Measurements from ENCODE around the gene CYP11A1. TPM values are rescaled to one million over a fixed set of nuclear protein-coding genes. Genes with fewer than 3 reads are reported as not detected.

Gene CYP11A1
- total RNA-seq: not detected

DNA sequence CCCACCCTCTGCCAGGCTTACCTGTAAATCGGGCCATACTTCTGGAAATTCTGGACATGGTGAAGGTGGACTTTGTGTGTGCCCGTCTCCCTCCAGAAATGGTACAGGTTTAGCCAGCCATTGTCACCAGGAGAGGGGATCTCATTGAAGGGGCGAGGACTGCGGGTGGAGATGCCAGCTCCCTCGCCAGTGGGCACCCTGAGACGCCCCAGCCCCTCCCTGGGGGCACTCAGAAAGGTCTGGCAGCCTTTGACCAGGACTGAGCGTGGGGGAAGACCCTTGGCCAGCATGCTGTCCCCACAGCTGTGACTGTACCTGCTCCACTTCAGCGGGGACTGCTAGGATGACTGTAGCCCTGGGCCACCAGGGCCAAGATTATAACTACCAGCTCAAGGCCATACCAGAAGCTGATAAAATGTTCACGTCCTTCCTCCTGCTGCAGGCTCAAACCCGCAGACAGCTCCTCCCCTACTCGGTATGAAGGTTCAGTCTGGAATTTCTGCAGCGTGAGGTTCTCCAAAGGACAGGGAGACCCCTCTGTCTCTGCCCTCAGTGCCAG lies at the start of gene CYP11A1:
TSS of gene CYP11A1 (minus strand) at position 351 of the 559 bp plus-strand sequence. CDS start at position 290, 61 bp downstream.
- Histone ChIP-seq H3K4me1 (ENCODE audit: control insufficient read depth in 1 of 2, low read depth in 2 of 2) (peaks cover 0 to 10% of the 10 kb centered on the region in 2 donors), H3K36me3 (no peaks in the 10 kb centered on the region), H3K9me3 (no peaks in the 10 kb centered on the region), H3K27me3 (replicated peaks; ENCODE audit: insufficient read depth) (peaks cover 5% of the 10 kb centered on the region), H3K4me3 (no peak within 1 kb of the TSS), H3K27ac (no peak within 1 kb of the TSS)
- TF ChIP-seq, protein P1, sequence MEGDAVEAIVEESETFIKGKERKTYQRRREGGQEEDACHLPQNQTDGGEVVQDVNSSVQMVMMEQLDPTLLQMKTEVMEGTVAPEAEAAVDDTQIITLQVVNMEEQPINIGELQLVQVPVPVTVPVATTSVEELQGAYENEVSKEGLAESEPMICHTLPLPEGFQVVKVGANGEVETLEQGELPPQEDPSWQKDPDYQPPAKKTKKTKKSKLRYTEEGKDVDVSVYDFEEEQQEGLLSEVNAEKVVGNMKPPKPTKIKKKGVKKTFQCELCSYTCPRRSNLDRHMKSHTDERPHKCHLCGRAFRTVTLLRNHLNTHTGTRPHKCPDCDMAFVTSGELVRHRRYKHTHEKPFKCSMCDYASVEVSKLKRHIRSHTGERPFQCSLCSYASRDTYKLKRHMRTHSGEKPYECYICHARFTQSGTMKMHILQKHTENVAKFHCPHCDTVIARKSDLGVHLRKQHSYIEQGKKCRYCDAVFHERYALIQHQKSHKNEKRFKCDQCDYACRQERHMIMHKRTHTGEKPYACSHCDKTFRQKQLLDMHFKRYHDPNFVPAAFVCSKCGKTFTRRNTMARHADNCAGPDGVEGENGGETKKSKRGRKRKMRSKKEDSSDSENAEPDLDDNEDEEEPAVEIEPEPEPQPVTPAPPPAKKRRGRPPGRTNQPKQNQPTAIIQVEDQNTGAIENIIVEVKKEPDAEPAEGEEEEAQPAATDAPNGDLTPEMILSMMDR (IDR thresholded peaks at IDR 0.05): no peak
- DNase-seq (ENCODE audit: low spot score): no peak
- no peak for ATAC-seq (ENCODE audit: insufficient number of reproducible peaks, low FRiP score, low read depth)

DNA sequence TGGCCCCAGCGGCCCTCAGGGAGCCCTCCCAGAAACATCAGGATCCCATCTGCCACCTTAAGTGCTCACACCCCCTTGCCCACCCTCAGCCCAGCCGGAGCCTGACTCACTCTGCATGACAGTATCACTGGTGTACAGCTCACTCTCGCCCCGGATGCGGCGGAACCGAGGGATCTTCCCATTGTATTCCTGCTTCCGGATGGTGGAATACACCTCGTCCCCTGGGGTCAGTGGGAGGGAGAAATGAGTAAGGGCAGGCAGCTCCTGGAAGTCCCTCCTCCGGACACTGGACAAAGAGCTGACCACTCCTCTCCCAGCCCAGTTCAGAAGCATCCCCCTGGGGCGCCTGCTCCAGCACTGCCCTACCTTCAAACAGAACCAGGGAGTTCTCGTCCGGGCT lies 49.8 kb upstream of the CYP11A1 start:
- Histone ChIP-seq H3K36me3 (no peaks in the 10 kb centered on the region), H3K27me3 (replicated peaks; ENCODE audit: insufficient read depth) (no peaks in the 10 kb centered on the region), H3K27ac (no peak overlapping the region), H3K9me3 (no peaks in the 10 kb centered on the region), H3K4me1 (ENCODE audit: control insufficient read depth in 1 of 2, low read depth in 2 of 2) (no peaks in the 10 kb centered on the region), H3K4me3 (no peak overlapping the region)
- TF ChIP-seq, protein P1 (IDR thresholded peaks at IDR 0.05): no peak
- DNase-seq (ENCODE audit: low spot score) (no peak), ATAC-seq (ENCODE audit: insufficient number of reproducible peaks, low FRiP score, low read depth) (no peak)

DNA sequence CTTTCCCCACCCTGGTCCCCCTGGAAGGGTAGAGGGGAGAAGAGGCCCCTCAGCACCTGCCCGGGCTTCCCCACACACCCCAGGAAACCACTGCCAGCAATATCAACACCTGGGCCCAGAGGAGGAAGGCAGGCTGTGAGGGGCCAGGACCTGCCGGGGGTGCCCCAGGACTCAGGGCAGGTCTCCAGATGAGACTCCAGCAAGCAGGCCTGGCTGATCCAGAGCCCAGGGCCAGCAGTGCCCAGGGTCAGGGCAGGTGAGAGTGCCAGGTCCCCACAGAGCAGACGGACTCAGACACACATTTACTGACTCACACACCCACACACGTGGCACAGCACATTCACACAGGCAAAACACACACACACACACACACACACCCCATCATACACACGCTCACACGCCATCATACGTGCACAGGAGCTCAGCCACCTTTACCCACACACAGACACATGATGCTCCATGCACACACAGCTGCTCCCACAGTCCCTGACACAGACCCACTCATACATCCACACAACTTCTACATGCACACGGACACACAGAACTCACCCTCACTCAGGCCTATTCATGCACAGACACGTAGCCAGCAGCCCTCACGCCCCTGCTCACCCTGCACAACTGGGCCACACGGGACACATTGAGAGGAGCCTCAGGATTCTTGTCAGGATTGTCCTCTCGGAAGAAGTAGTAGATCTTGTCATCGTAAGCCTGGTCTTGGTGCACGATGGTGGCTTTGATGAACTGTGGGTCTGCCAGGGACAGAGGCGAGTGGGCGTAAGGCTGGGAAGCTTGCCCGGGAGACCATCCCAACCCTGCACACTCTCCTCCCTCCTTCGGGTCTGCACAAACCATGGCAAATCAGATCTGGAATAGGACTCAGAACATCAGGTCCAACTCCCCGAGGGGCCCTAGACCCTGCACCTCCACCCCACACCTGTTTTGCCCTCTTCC lies 48.8 kb upstream of the CYP11A1 start:
- Histone ChIP-seq H3K27me3 (replicated peaks; ENCODE audit: insufficient read depth) (no peaks in the 10 kb centered on the region), H3K4me3 (no peak overlapping the region), H3K4me1 (ENCODE audit: control insufficient read depth in 1 of 2, low read depth in 2 of 2) (no peaks in the 10 kb centered on the region), H3K27ac (no peak overlapping the region), H3K9me3 (no peaks in the 10 kb centered on the region), H3K36me3 (no peaks in the 10 kb centered on the region)
- TF ChIP-seq, protein P1 (IDR thresholded peaks at IDR 0.05): no peak
- ATAC-seq (ENCODE audit: insufficient number of reproducible peaks, low FRiP score, low read depth): no peak
- DNase-seq (ENCODE audit: low spot score): no peak

DNA sequence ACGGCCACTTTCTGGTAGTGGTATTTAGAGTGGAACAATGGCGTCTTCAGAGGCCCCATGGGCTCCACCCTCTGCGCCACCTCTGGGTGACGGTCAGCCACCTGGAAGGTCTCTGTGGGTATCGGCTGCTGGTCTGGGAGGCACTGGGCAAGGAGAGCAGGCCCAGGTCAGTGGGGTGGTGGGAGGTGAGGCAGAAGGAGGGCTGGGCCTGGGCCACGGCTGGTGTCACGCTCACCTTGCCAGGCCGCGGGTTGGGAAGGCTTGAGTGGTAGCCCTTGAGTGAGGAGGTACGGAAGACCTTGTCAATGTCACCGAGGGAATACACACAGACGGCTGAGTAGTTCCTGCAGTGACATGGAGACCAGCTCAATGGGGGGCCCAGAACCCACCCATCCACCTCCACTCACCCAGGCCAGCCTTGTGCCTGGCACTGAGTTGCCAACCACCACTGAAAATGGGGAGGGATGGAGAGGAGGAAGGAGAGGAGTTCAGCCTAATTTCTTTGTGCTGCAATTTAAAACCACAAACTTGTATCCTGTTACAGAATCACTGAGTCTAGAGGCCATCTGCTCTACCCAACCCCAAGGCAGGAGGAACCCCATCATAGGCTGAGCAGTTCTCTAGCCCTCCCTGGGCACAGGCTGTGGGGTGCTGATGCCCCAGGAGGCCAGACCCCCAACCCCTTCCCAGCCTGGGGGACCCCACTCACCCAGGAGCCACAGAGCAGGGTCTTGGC lies 47.3 kb upstream of the CYP11A1 start:
- TF ChIP-seq, protein P1 (IDR thresholded peaks at IDR 0.05): no peak

DNA sequence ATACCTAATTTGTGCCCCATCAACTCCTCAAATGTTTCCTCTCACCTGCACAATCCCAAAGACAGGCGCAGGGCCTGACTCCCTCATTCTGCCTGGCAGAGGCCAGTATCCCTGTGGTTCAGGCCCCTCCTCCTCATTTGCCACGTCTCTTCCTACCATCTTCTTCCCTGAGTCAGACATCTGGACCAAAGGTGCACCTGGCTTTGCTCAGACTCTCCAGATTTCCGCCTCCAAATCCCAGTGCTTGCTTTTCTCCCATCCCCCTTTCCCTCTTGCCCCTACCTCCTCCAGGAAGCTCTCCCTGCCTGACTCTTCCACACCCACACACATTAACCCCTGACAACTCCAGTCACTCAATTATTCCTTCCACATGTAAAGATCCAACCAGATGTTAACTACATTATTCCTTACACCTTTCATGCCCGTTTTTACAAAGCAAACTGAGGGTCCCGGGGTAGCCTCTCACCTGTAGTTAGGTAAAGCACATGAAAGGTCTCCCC lies 46.7 kb upstream of the CYP11A1 start:
- ATAC-seq (ENCODE audit: insufficient number of reproducible peaks, low FRiP score, low read depth) (no peak), DNase-seq (ENCODE audit: low spot score) (no peak)
- H3K27me3 ChIP-seq (replicated peaks; ENCODE audit: insufficient read depth): no peaks in the 10 kb centered on the region
- H3K4me1 ChIP-seq (ENCODE audit: control insufficient read depth in 1 of 2, low read depth in 2 of 2): no peaks in the 10 kb centered on the region
- no peak overlapping the region for H3K27ac ChIP-seq
- H3K36me3 ChIP-seq: no peaks in the 10 kb centered on the region
- no peak overlapping the region for H3K4me3 ChIP-seq
- H3K9me3 ChIP-seq: no peaks in the 10 kb centered on the region
- TF ChIP-seq, protein P1 (IDR thresholded peaks at IDR 0.05): no peak

More for the DNA sequence above, 47.3 kb upstream of the CYP11A1 start:
- Histone ChIP-seq H3K4me1 (ENCODE audit: control insufficient read depth in 1 of 2, low read depth in 2 of 2) (no peaks in the 10 kb centered on the region), H3K4me3 (no peak overlapping the region), H3K9me3 (no peaks in the 10 kb centered on the region), H3K36me3 (no peaks in the 10 kb centered on the region), H3K27me3 (replicated peaks; ENCODE audit: insufficient read depth) (no peaks in the 10 kb centered on the region), H3K27ac (no peak overlapping the region)
- DNase-seq (ENCODE audit: low spot score) (no peak), ATAC-seq (ENCODE audit: insufficient number of reproducible peaks, low FRiP score, low read depth) (no peak)
